ENCODE data around the gene TMEM38A.
"Not testable (repeated sequence)": the region's sequence is repeated elsewhere in the genome, so short reads cannot be mapped to it uniquely, and the experiment has no call there.

TMEM38A gene

GRCh38 chr19:16677055-16677454, 16.1 kb downstream of the TMEM38A start:
- DNase-seq (ENCODE audit: low spot score): no peak

GRCh38 chr19:16678498-16678897, 17.6 kb downstream of the TMEM38A start:
- no peak for DNase-seq (ENCODE audit: low spot score)

- DNase-seq (ENCODE audit: low spot score): no peak
These were observed 18.9 kb downstream of the TMEM38A start for GRCh38 chr19:16679811-16680210.

- DNase-seq (ENCODE audit: low spot score): no peak
These were observed 21.6 kb downstream of the TMEM38A start for GRCh38 chr19:16682539-16682938.

GRCh38 chr19:16684216-16684615, 23.3 kb downstream of the TMEM38A start:
- peak; percentile 23 for DNase-seq (ENCODE audit: low spot score)

DNA sequence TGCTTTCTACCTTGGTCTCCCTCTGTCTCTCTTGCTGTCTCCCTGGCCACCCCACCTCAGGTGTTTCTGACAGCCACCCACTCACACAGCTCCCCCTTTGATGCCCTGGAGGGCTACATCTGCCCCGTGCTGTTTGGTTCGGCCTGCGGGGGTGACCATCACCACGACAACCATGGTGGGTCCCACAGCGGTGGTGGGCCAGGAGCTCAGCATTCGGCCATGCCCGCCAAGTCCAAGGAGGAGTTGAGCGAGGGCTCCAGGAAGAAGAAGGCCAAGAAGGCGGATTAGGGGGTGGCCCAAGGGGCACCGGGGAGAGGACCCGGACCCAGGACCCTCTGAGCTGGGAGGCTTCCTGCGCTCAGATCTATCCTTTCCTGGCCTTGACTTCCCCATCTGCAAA, 27.1 kb downstream of the TMEM38A start:
- no peak for DNase-seq (ENCODE audit: low spot score)

- no peak for DNase-seq (ENCODE audit: low spot score)
These were observed 38.0 kb downstream of the TMEM38A start for GRCh38 chr19:16698914-16699313.

GRCh38 chr19:16702123-16702522, 41.2 kb downstream of the TMEM38A start:
- DNase-seq (ENCODE audit: low spot score): peak; percentile 30

- no peak for DNase-seq (ENCODE audit: low spot score)
These were observed 42.7 kb downstream of the TMEM38A start for GRCh38 chr19:16703677-16704076.

- DNase-seq (ENCODE audit: low spot score): not testable (repeated sequence)
These were observed 49.9 kb downstream of the TMEM38A start for GRCh38 chr19:16710870-16711269.

GRCh38 chr19:16712295-16712694, 51.4 kb downstream of the TMEM38A start:
- DNase-seq (ENCODE audit: low spot score): not testable (repeated sequence)

GRCh38 chr19:16714702-16715287, 53.9 kb downstream of the TMEM38A start:
- DNase-seq (ENCODE audit: low spot score): peak; percentile 57

- DNase-seq (ENCODE audit: low spot score): no peak
These were observed 54.7 kb downstream of the TMEM38A start for GRCh38 chr19:16715611-16716010.

DNA sequence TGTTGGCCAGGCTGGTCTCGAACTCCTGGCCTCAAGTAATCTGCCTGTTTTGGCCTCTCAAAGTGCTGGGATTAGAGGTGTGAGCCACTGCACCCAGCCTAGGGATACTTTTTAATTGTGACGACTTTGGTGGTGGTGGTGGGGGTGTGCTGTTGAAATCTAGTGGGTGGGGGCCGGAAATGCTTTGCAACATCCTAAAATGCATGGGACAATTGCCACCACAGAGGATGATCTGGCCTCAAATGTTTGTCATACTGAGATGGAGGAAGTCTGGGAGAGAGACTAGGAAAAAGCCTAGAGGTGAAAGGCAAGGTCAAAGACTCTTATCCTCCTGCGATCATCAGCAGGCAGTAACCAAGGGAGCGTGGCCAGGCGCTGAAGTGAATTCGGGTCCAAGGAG, 60.1 kb downstream of the TMEM38A start:
- no peak for DNase-seq (ENCODE audit: low spot score)

GRCh38 chr19:16722591-16722990, 61.7 kb downstream of the TMEM38A start:
- DNase-seq (ENCODE audit: low spot score): no peak

DNA sequence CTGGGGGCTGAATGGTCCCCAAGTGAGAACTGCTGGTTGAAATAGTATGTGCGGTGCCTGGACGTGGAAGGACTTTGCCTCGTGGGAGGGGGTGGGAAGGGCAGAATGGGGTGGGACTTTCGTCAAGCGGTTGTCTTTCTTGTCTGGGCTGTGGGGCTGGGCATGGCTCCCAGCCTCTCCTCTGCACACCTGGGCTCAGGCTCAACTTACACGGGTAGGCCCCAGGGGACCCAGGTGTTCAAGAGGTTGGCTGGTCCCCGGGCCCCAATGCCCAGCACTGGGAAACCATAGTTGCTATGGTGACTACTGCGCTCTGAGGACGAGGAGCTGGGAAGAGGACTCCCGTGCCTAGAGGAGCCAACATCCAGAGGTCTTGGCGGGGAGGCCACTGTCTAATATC, 66.0 kb downstream of the TMEM38A start:
- no peak for DNase-seq (ENCODE audit: low spot score)

GRCh38 chr19:16735650-16736266, 74.8 kb downstream of the TMEM38A start:
- DNase-seq (ENCODE audit: low spot score): not testable (repeated sequence)

- no peak for DNase-seq (ENCODE audit: low spot score)
These were observed 75.8 kb downstream of the TMEM38A start for GRCh38 chr19:16736709-16737108.

DNA sequence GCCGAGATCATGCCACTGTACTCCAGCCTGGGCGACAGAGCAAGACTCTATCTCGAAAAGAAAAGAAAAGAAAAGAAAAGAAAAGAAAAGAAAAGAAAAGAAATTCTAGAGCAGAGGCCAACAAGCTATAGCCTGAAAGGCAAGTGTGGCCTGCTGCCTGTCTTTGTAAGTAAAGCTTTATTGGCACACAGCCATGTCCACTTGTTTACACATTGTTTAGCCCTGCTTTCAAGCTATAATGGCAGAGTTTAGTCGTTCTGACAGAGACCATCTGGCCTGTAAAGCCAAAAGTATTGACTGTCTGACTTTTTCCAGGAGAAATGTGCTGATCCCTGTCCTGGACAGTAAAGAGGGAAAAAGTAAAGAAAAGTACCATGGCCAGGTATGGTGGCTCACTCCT, 77.0 kb downstream of the TMEM38A start:
- DNase-seq (ENCODE audit: low spot score): no peak

GRCh38 chr19:16739546-16739945, 78.6 kb downstream of the TMEM38A start:
- DNase-seq (ENCODE audit: low spot score): no peak

All from kidney tubule cell (primary cell).